GM12801 (cell line): ENCODE results near the gene ODR4.

ENCODE experiments used
- CTCF ChIP-seq: IDR thresholded peaks from one replicate; pipeline ENCODE4 v1.5.1; 2011; ENCODE audit warnings: control low read depth; ENCODE audit not compliant: insufficient read length; ENCODE audit errors: extremely low read depth

The ODR4 gene

GRCh38 chr1:186435336-186435735 lies 59.7 kb downstream of the ODR4 start:
- TF ChIP-seq CTCF = no peak

GRCh38 chr1:186438567-186438966 lies 62.9 kb downstream of the ODR4 start:
- no peak for TF ChIP-seq CTCF

- no peak for TF ChIP-seq CTCF
Observed at GRCh38 chr1:186440584-186440983, 64.9 kb downstream of the ODR4 start.

GRCh38 chr1:186442651-186443375 lies 67.2 kb downstream of the ODR4 start:
- no peak for TF ChIP-seq CTCF

- TF ChIP-seq CTCF = no peak
Observed at GRCh38 chr1:186443638-186444037, 68.0 kb downstream of the ODR4 start.

- no peak for TF ChIP-seq CTCF
Observed at GRCh38 chr1:186446152-186446551, 70.5 kb downstream of the ODR4 start.

GRCh38 chr1:186454981-186455380 lies 79.3 kb downstream of the ODR4 start:
- no peak for TF ChIP-seq CTCF

- TF ChIP-seq CTCF = no peak
Observed at GRCh38 chr1:186456729-186457255, 81.2 kb downstream of the ODR4 start.
